ENCODE data around the gene NPTX1. TPM values are rescaled to one million over a fixed set of nuclear protein-coding genes. Genes with fewer than 3 reads are reported as not detected.
A peak's percentile ranks its signal among the peaks of the same experiment; 100 is the strongest.

The NPTX1 gene
- total and polyA plus RNA-seq, 2 of the 13 experiments (the other 11 are each of a cell fraction or from before 2014, with no cell fraction given), result 0.01 TPM; not detected in 1

DNA sequence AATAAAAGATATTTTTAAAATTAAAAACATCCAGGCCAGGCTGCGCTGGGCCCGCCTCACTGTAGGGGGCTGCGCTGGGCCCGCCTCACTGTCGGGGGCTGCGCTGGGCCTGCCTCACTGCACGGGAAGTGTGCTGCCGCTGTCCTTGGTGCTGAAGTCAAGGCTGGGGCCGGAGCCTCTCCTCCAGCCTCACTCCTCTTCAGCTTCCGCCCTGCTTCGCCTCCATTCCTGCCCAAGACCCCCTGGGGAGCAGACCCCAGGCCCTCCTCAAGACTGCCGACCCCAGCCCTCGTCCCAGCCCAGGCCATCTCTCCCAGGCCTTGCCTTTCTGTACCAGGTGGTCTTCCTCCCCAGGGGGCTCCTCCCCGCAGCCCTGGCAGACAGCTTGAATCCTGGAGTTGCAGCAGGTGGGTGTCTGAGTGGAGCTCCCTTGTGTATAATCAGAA is 35.3 kb downstream of the NPTX1 start (continued):
- TF ChIP-seq ESRRA (CRISPR knock-in tag; IDR thresholded peaks at IDR 0.05; ENCODE audit: low read depth), result no peak
- TF ChIP-seq IKZF4 (CRISPR knock-in tag; IDR thresholded peaks at IDR 0.05; ENCODE audit: borderline replicate concordance, low read depth, not compliant biosample characterization), result peak; percentile 92
- 0 out of 2 replicates have a peak, but pooled peaks have one; percentile 47 for TF ChIP-seq ZBTB4 (CRISPR knock-in tag; IDR thresholded peaks at IDR 0.05; ENCODE audit: borderline replicate concordance)
- 0 out of 2 replicates have a peak, but pooled peaks have one; percentile 44 for TF ChIP-seq ZNF3 (CRISPR knock-in tag; IDR thresholded peaks at IDR 0.05)
- TF ChIP-seq ZNF724P (CRISPR knock-in tag; IDR thresholded peaks at IDR 0.05; ENCODE audit: borderline replicate concordance), result peak; percentile 22; the same call in 1 of the 2 replicates
- peak; percentile 8; the same call in 1 of the 2 replicates for TF ChIP-seq CEBPG (CRISPR knock-in tag; IDR thresholded peaks at IDR 0.05)
- peak; percentile 86; the same call in 1 of the 2 replicates for TF ChIP-seq ZNF558 (CRISPR knock-in tag; IDR thresholded peaks at IDR 0.05; ENCODE audit: borderline replicate concordance)
- TF ChIP-seq ZNF260 (CRISPR knock-in tag; IDR thresholded peaks at IDR 0.05; ENCODE audit: borderline replicate concordance, low read depth), result no peak
- peak; percentile 55; the same call in 1 of the 2 replicates for TF ChIP-seq ZNF691 (CRISPR knock-in tag; IDR thresholded peaks at IDR 0.05; ENCODE audit: borderline replicate concordance, low read depth)
- no peak for TF ChIP-seq MBD4 (IDR thresholded peaks at IDR 0.05; ENCODE audit: borderline replicate concordance, low read length)
- TF ChIP-seq MAFF (IDR thresholded peaks at IDR 0.05; ENCODE audit: low read depth, low read length), result no peak
- no peak for TF ChIP-seq RFX5 (IDR thresholded peaks at IDR 0.05; ENCODE audit: low read depth, low read length)
- TF ChIP-seq SRY (CRISPR knock-in tag; IDR thresholded peaks at IDR 0.05), result peak; percentile 94
- TF ChIP-seq ZSCAN21 (CRISPR knock-in tag; IDR thresholded peaks at IDR 0.05; ENCODE audit: borderline replicate concordance), result peak; percentile 93; the same call in 1 of the 2 replicates
- no peak for TF ChIP-seq RBM22 (optimal IDR thresholded peaks at IDR 0.05; ENCODE audit: low read length)
- TF ChIP-seq, protein P1, sequence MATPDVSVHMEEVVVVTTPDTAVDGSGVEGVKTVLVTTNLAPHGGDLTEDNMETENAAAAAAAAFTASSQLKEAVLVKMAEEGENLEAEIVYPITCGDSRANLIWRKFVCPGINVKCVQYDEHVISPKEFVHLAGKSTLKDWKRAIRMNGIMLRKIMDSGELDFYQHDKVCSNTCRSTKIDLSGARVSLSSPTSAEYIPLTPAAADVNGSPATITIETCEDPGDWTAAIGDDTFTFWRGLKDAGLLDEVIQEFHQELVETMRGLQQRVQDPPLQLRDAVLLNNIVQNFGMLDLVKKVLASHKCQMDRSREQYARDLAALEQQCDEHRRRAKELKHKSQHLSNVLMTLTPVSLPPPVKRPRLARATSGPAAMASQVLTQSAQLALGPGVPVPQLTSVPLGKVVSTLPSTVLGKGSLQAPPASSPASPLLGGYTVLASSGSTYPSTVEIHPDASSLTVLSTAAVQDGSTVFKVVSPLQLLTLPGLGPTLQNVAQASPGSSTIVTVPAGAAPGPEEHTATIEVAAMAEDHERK (CRISPR knock-in tag; IDR thresholded peaks at IDR 0.05; ENCODE audit: low read depth), result no peak
- no peak for TF ChIP-seq YEATS4 (CRISPR knock-in tag; IDR thresholded peaks at IDR 0.05; ENCODE audit: borderline replicate concordance)
- TF ChIP-seq TEF (CRISPR knock-in tag; IDR thresholded peaks at IDR 0.05), result peak; percentile 92
- peak; percentile 77; the same call in 1 of the 2 replicates for TF ChIP-seq MTF1 (CRISPR knock-in tag; IDR thresholded peaks at IDR 0.05)
- peak; percentile 84 for TF ChIP-seq BATF2 (CRISPR knock-in tag; IDR thresholded peaks at IDR 0.05)
- TF ChIP-seq E2F2 (CRISPR knock-in tag; IDR thresholded peaks at IDR 0.05; ENCODE audit: borderline replicate concordance), result peak; percentile 77; the same call in 1 of the 2 replicates
